ENCODE measurements around the gene PDZRN4.

PDZRN4 gene

GRCh38 chr12:41476499-41477439, 288.6 kb downstream of the PDZRN4 start:
- no peak for DNase-seq (ENCODE audit: extremely low spot score)
- ChIA-PET CTCF (no interaction called here), POLR2A (no interaction called here)
- TF ChIP-seq ELF4 (IDR thresholded peaks at IDR 0.05) (no peak), FOXA1 (IDR thresholded peaks at IDR 0.05) (no peak), FOXM1 (IDR thresholded peaks at IDR 0.05; ENCODE audit: borderline replicate concordance) (no peak), BHLHE40 (IDR thresholded peaks at IDR 0.05; ENCODE audit: borderline replicate concordance) (no peak), L3MBTL2 (conservative IDR thresholded peaks at IDR 0.05) (no peak), CTBP1 (IDR thresholded peaks at IDR 0.05; ENCODE audit: borderline replicate concordance) (no peak), NFRKB (IDR thresholded peaks at IDR 0.05) (no peak), TARDBP (IDR thresholded peaks at IDR 0.05) (no peak), SUZ12 (IDR thresholded peaks at IDR 0.05) (no peak), ARNT (IDR thresholded peaks at IDR 0.05) (no peak), FOXK2 (IDR thresholded peaks at IDR 0.05) (no peak), SP1 (IDR thresholded peaks at IDR 0.05) (no peak), ZNF384 (IDR thresholded peaks at IDR 0.05) (no peak), LEF1 (IDR thresholded peaks at IDR 0.05; ENCODE audit: borderline replicate concordance) (no peak), HDGF (IDR thresholded peaks at IDR 0.05; ENCODE audit: borderline replicate concordance) (no peak)
- TF ChIP-seq, protein P1, sequence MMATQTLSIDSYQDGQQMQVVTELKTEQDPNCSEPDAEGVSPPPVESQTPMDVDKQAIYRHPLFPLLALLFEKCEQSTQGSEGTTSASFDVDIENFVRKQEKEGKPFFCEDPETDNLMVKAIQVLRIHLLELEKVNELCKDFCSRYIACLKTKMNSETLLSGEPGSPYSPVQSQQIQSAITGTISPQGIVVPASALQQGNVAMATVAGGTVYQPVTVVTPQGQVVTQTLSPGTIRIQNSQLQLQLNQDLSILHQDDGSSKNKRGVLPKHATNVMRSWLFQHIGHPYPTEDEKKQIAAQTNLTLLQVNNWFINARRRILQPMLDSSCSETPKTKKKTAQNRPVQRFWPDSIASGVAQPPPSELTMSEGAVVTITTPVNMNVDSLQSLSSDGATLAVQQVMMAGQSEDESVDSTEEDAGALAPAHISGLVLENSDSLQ (IDR thresholded peaks at IDR 0.05): no peak

- ChIA-PET POLR2A (no interaction called here), CTCF (no interaction called here)
- no peak for TF ChIP-seq FOXA1 (IDR thresholded peaks at IDR 0.05)
- no peak for TF ChIP-seq ZNF384 (IDR thresholded peaks at IDR 0.05)
Measured at GRCh38 chr12:41479426-41479825, 291.3 kb downstream of the PDZRN4 start.

GRCh38 chr12:41485203-41485602, 297.1 kb downstream of the PDZRN4 start:
- ChIA-PET CTCF (no interaction called here), POLR2A (no interaction called here)
- TF ChIP-seq SP1 (IDR thresholded peaks at IDR 0.05): no peak
- TF ChIP-seq FOXK2 (IDR thresholded peaks at IDR 0.05): no peak
- TF ChIP-seq HDGF (IDR thresholded peaks at IDR 0.05; ENCODE audit: borderline replicate concordance): no peak
- no peak for TF ChIP-seq LEF1 (IDR thresholded peaks at IDR 0.05; ENCODE audit: borderline replicate concordance)
- TF ChIP-seq ARNT (IDR thresholded peaks at IDR 0.05): no peak
- no peak for TF ChIP-seq FOXM1 (IDR thresholded peaks at IDR 0.05; ENCODE audit: borderline replicate concordance)
- TF ChIP-seq, protein P1 (IDR thresholded peaks at IDR 0.05): no peak
- no peak for TF ChIP-seq SUZ12 (IDR thresholded peaks at IDR 0.05)
- no peak for TF ChIP-seq L3MBTL2 (conservative IDR thresholded peaks at IDR 0.05)
- no peak for TF ChIP-seq TARDBP (IDR thresholded peaks at IDR 0.05)
- TF ChIP-seq FOXA1 (IDR thresholded peaks at IDR 0.05): no peak
- TF ChIP-seq ZNF384 (IDR thresholded peaks at IDR 0.05): no peak
- no peak for TF ChIP-seq ELF4 (IDR thresholded peaks at IDR 0.05)
- TF ChIP-seq CTBP1 (IDR thresholded peaks at IDR 0.05; ENCODE audit: borderline replicate concordance): no peak
- TF ChIP-seq NFRKB (IDR thresholded peaks at IDR 0.05): no peak
- no peak for TF ChIP-seq BHLHE40 (IDR thresholded peaks at IDR 0.05; ENCODE audit: borderline replicate concordance)
- DNase-seq (ENCODE audit: extremely low spot score): no peak

More at GRCh38 chr12:41479426-41479825, 291.3 kb downstream of the PDZRN4 start:
- no peak for DNase-seq (ENCODE audit: extremely low spot score)

- CTCF ChIA-PET: no interaction called here
- DNase-seq (ENCODE audit: extremely low spot score): no peak
- POLR2A ChIA-PET: interaction anchor here (0.7 kb wide), 1 partner anchor 11 kb away, joined by 3 read pairs; no protein-coding TSS in a partner anchor
Measured at GRCh38 chr12:41486718-41487117, 298.6 kb downstream of the PDZRN4 start.

DNA sequence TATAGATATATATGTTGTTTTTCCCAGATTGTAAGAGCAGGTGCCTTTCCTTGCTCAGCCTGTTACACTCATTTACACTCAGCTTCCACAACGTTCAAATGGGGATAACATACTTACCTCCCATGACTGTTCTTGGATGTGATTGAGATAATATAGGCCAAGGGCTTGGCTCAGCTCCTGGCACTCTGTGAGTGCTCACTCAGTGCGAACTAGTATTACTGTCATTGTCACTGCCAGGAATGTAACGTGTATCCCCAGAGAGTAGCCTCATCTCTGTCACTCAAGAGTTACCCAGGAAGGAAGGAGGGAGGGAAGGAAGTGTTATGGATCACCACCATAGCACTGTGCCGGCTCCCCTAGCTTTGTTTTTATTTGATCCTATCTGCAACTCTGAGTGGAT, 307.9 kb downstream of the PDZRN4 start:
- ChIA-PET POLR2A (no interaction called here), CTCF (no interaction called here)
- TF ChIP-seq FOXK2 (IDR thresholded peaks at IDR 0.05) (no peak), HDGF (IDR thresholded peaks at IDR 0.05; ENCODE audit: borderline replicate concordance) (no peak), NFRKB (IDR thresholded peaks at IDR 0.05) (no peak), FOXA1 (IDR thresholded peaks at IDR 0.05) (no peak), CTBP1 (IDR thresholded peaks at IDR 0.05; ENCODE audit: borderline replicate concordance) (no peak), BHLHE40 (IDR thresholded peaks at IDR 0.05; ENCODE audit: borderline replicate concordance) (no peak), ZNF384 (IDR thresholded peaks at IDR 0.05) (no peak), ELF4 (IDR thresholded peaks at IDR 0.05) (no peak), L3MBTL2 (conservative IDR thresholded peaks at IDR 0.05) (no peak), FOXM1 (IDR thresholded peaks at IDR 0.05; ENCODE audit: borderline replicate concordance) (no peak), TARDBP (IDR thresholded peaks at IDR 0.05) (no peak), LEF1 (IDR thresholded peaks at IDR 0.05; ENCODE audit: borderline replicate concordance) (no peak), SUZ12 (IDR thresholded peaks at IDR 0.05) (no peak), ARNT (IDR thresholded peaks at IDR 0.05) (no peak), SP1 (IDR thresholded peaks at IDR 0.05) (no peak)
- TF ChIP-seq, protein P1 (IDR thresholded peaks at IDR 0.05): no peak

More at GRCh38 chr12:41486718-41487117, 298.6 kb downstream of the PDZRN4 start:
- TF ChIP-seq HDGF (IDR thresholded peaks at IDR 0.05; ENCODE audit: borderline replicate concordance): no peak
- TF ChIP-seq FOXA1 (IDR thresholded peaks at IDR 0.05): no peak
- TF ChIP-seq ZNF384 (IDR thresholded peaks at IDR 0.05): no peak
- TF ChIP-seq, protein P1 (IDR thresholded peaks at IDR 0.05): no peak
- TF ChIP-seq CTBP1 (IDR thresholded peaks at IDR 0.05; ENCODE audit: borderline replicate concordance): no peak
- no peak for TF ChIP-seq SP1 (IDR thresholded peaks at IDR 0.05)
- no peak for TF ChIP-seq LEF1 (IDR thresholded peaks at IDR 0.05; ENCODE audit: borderline replicate concordance)
- no peak for TF ChIP-seq NFRKB (IDR thresholded peaks at IDR 0.05)
- no peak for TF ChIP-seq ELF4 (IDR thresholded peaks at IDR 0.05)
- no peak for TF ChIP-seq FOXK2 (IDR thresholded peaks at IDR 0.05)
- TF ChIP-seq L3MBTL2 (conservative IDR thresholded peaks at IDR 0.05): no peak
- TF ChIP-seq TARDBP (IDR thresholded peaks at IDR 0.05): no peak
- no peak for TF ChIP-seq BHLHE40 (IDR thresholded peaks at IDR 0.05; ENCODE audit: borderline replicate concordance)
- no peak for TF ChIP-seq FOXM1 (IDR thresholded peaks at IDR 0.05; ENCODE audit: borderline replicate concordance)

More for the DNA sequence above, 307.9 kb downstream of the PDZRN4 start:
- no peak for DNase-seq (ENCODE audit: extremely low spot score)

Measured in HEK293T (cell line).